SK-N-SH (cell line): ENCODE measurements around the gene BTLA.

Experiments
- CHD2 ChIP-seq: fragments of 150-350 bp; IDR thresholded peaks from 2 replicates; pipeline ENCODE4 v1.6.1; 2018; ENCODE audit warnings: low read length; ENCODE audit not compliant: partially characterized antibody
- EP300 ChIP-seq, 2 experiments: IDR thresholded peaks; 2 replicates each; pipeline versions ENCODE4 v1.4.0 to v1.6.1; 2012; ENCODE audit warnings: borderline replicate concordance in 1 of 2, low read depth in 1 of 2, low read length in 1 of 2
- EZH2phosphoT487 ChIP-seq: fragments of 200-600 bp; sonication (generic); IDR thresholded peaks from 2 replicates; pipeline ENCODE4 v1.6.1; 2017; ENCODE audit warnings: low read depth, mixed run types, mild to moderate bottlenecking, antibody characterized with exemption, moderate library complexity, borderline replicate concordance
- FOSL2 ChIP-seq: IDR thresholded peaks from 2 replicates; pipeline ENCODE4 v1.4.0; 2012; ENCODE audit warnings: low read depth, mild to moderate bottlenecking, moderate library complexity, borderline replicate concordance
- MXI1 ChIP-seq: IDR thresholded peaks from 2 replicates; pipeline ENCODE4 v1.6.1; 2012; ENCODE audit warnings: mild to moderate bottlenecking, low read depth, low read length, improper control_type of control experiment
- POLR2AphosphoS5 ChIP-seq: IDR thresholded peaks from 2 replicates; pipeline ENCODE4 v1.6.1; 2012; ENCODE audit warnings: low read depth, low read length
- RAD21 ChIP-seq: IDR thresholded peaks from 2 replicates; pipeline ENCODE4 v1.6.1; 2012; ENCODE audit warnings: mild to moderate bottlenecking, low read length
- RCOR1 ChIP-seq: fragments of 150-350 bp; IDR thresholded peaks from 2 replicates; pipeline ENCODE4 v1.6.1; 2017; ENCODE audit warnings: antibody characterized with exemption, low read length
- SMC3 ChIP-seq: IDR thresholded peaks from 2 replicates; pipeline ENCODE4 v1.6.1; 2012; ENCODE audit warnings: low read depth, low read length, improper control_type of control experiment
- TCF12 ChIP-seq: IDR thresholded peaks from 2 replicates; pipeline ENCODE4 v1.4.0; 2012
- YY1 ChIP-seq: IDR thresholded peaks from 2 replicates; pipeline ENCODE4 v1.4.0; 2012; ENCODE audit warnings: low read depth, mild to moderate bottlenecking
- TF ChIP-seq, protein P1 (sequence below): fragments of 200-600 bp; sonication (generic); IDR thresholded peaks from 2 replicates; pipeline ENCODE4 v1.6.1; 2017; ENCODE audit warnings: antibody characterized with exemption, mild to moderate bottlenecking, moderate library complexity
- TF ChIP-seq, protein P2 (sequence below): IDR thresholded peaks from 2 replicates; pipeline ENCODE4 v1.6.1; 2012; ENCODE audit warnings: mild to moderate bottlenecking, low read depth, low read length, moderate library complexity
- TF ChIP-seq, protein P3 (sequence below): fragments of 150-350 bp; IDR thresholded peaks from 2 replicates; pipeline ENCODE4 v1.6.1; 2017; ENCODE audit warnings: antibody characterized with exemption, low read length, low read depth, borderline replicate concordance

DNA sequence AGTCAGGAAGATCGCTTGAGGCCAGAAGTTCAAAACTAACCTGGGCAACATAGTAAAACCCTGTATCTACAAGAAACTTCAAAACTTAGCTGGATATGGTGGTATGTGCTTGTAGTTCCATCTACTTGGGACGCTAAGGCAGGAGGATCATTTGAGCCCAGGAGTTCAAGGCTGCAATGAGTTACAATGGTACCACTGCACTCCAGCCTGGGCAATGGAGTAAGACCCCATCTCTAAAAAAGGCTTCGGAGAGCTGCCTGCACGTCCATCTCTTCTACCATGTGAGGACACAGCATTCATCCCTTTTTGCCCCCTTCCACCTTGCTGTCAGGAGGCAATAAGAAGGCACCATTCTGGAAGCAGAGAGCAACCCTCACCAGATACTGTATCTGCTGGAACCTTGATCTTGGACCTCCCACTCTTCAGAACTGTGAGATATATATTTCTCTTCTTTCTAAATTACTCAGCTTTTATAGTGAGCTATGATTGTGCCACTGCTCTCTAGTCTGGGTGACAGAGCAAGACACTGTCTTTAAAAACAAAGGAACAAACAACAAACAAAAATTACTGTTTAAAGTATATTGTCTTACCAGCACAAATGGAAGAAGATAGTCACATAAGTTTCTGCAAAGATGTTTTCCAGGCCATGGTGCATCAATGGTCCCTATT lies 4.2 kb upstream of the BTLA start:
- TF ChIP-seq, protein P1, sequence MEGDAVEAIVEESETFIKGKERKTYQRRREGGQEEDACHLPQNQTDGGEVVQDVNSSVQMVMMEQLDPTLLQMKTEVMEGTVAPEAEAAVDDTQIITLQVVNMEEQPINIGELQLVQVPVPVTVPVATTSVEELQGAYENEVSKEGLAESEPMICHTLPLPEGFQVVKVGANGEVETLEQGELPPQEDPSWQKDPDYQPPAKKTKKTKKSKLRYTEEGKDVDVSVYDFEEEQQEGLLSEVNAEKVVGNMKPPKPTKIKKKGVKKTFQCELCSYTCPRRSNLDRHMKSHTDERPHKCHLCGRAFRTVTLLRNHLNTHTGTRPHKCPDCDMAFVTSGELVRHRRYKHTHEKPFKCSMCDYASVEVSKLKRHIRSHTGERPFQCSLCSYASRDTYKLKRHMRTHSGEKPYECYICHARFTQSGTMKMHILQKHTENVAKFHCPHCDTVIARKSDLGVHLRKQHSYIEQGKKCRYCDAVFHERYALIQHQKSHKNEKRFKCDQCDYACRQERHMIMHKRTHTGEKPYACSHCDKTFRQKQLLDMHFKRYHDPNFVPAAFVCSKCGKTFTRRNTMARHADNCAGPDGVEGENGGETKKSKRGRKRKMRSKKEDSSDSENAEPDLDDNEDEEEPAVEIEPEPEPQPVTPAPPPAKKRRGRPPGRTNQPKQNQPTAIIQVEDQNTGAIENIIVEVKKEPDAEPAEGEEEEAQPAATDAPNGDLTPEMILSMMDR: no peak
- TF ChIP-seq, protein P2, sequence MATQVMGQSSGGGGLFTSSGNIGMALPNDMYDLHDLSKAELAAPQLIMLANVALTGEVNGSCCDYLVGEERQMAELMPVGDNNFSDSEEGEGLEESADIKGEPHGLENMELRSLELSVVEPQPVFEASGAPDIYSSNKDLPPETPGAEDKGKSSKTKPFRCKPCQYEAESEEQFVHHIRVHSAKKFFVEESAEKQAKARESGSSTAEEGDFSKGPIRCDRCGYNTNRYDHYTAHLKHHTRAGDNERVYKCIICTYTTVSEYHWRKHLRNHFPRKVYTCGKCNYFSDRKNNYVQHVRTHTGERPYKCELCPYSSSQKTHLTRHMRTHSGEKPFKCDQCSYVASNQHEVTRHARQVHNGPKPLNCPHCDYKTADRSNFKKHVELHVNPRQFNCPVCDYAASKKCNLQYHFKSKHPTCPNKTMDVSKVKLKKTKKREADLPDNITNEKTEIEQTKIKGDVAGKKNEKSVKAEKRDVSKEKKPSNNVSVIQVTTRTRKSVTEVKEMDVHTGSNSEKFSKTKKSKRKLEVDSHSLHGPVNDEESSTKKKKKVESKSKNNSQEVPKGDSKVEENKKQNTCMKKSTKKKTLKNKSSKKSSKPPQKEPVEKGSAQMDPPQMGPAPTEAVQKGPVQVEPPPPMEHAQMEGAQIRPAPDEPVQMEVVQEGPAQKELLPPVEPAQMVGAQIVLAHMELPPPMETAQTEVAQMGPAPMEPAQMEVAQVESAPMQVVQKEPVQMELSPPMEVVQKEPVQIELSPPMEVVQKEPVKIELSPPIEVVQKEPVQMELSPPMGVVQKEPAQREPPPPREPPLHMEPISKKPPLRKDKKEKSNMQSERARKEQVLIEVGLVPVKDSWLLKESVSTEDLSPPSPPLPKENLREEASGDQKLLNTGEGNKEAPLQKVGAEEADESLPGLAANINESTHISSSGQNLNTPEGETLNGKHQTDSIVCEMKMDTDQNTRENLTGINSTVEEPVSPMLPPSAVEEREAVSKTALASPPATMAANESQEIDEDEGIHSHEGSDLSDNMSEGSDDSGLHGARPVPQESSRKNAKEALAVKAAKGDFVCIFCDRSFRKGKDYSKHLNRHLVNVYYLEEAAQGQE: no peak
- no peak for TF ChIP-seq YY1
- TF ChIP-seq CHD2: no peak
- no peak for TF ChIP-seq MXI1
- no peak for TF ChIP-seq EP300 (IDR thresholded peaks at IDR 0.05; ENCODE audit: borderline replicate concordance in 1 of 2, low read depth in 1 of 2, low read length in 1 of 2)
- TF ChIP-seq RCOR1: no peak
- TF ChIP-seq POLR2AphosphoS5: no peak
- no peak for TF ChIP-seq RAD21
- TF ChIP-seq FOSL2: no peak
- TF ChIP-seq SMC3: no peak
- no peak for TF ChIP-seq EZH2phosphoT487
- TF ChIP-seq, protein P3, sequence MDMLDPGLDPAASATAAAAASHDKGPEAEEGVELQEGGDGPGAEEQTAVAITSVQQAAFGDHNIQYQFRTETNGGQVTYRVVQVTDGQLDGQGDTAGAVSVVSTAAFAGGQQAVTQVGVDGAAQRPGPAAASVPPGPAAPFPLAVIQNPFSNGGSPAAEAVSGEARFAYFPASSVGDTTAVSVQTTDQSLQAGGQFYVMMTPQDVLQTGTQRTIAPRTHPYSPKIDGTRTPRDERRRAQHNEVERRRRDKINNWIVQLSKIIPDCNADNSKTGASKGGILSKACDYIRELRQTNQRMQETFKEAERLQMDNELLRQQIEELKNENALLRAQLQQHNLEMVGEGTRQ: no peak
- no peak for TF ChIP-seq TCF12
